BE2C (cell line): ENCODE measurements around the gene CRYBB3. TPM values are rescaled to one million over a fixed set of nuclear protein-coding genes. Genes with fewer than 3 reads are reported as not detected.
A peak's percentile ranks its signal among the peaks of the same experiment; 100 is the strongest.

Source experiments
- DNase-seq: peaks from one replicate; pipeline ENCODE4 v3.0.0-alpha.2; 2020
- H3K27me3 ChIP-seq: fragments of 250-450 bp; sonication (Bioruptor Pico); 2 replicates; pipeline ENCODE4 v1.5.1; 2020; ENCODE audit warnings: mild to moderate bottlenecking
- H3K36me3 ChIP-seq: fragments of 250-450 bp; sonication (Bioruptor Pico); 2 replicates; pipeline ENCODE4 v1.5.1; 2020; ENCODE audit warnings: mild to moderate bottlenecking
- H3K4me1 ChIP-seq: fragments of 250-450 bp; sonication (Bioruptor Pico); 2 replicates; pipeline ENCODE4 v1.5.1; 2020
- H3K4me3 ChIP-seq: 2 replicates; pipeline ENCODE4 v1.5.1; 2011; ENCODE audit warnings: low read depth, low read length
- H3K9me3 ChIP-seq: fragments of 250-450 bp; sonication (Bioruptor Pico); 2 replicates; pipeline ENCODE4 v1.5.1; 2020
- CTCF ChIP-seq: IDR thresholded peaks from 2 replicates; pipeline ENCODE4 v1.5.1; 2012; ENCODE audit warnings: mild to moderate bottlenecking, low read depth, low read length
- polyA plus RNA-seq: library from polyadenylated mRNA; unstranded; fragments of >200 nt; gene quantifications from one replicate; pipeline ENCODE4 v1.2.1, GENCODE V29; 2012; ENCODE audit warnings: low read depth, missing spikeins; ENCODE audit not compliant: insufficient read length, insufficient read depth

The CRYBB3 gene
- not detected for polyA plus RNA-seq

DNA sequence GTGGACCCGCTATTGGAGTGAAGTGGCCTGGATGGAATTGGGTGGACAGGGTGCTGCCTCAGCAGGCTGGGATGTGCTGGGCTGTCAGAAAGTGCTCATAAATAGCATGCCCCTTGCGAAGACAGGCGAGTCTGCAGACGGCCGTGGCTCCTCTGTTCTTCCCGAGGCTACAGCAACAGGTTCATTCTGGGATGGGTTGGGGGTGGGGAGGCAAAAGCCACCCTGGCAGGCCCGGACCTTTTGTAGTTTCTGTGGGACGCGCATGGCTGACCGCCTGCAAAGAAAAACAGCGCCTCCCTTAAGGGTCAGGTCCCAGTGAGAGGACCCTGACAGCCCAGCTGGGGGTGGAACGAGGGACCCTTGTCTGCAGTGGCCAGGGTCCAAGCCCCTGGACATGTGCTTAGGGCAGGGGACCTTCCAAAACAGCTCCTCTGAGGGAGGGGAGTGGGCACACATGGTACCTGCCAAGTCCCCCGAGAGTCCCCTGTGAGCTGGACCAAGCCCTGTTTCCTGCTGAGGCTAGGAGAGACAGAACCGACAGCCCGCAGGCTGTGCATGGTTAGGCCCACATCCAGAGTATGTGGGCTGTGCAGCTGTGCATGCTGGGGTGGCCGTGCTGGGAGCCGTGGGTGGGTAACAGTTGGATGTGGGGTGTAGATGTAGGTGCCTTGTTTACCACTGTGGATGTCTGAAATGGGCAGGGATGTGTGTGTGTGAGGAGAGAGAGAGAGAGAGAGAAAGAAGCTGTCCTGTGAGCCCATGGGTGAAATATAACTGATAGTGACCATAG, at the start of gene CRYBB3:
CRYBB3 (plus strand) TSS at position 128 of the 790 bp plus-strand sequence. CDS start 1,539 bp downstream, outside the sequence.
- Histone ChIP-seq H3K4me3 (no peak within 1 kb of the TSS), H3K36me3 (no peaks in the 10 kb centered on the region), H3K27me3 (no peaks in the 10 kb centered on the region), H3K4me1 (no peaks in the 10 kb centered on the region), H3K9me3 (no peaks in the 10 kb centered on the region)
- TF ChIP-seq CTCF, result no peak
- no peak for DNase-seq

- peak; percentile 52 for DNase-seq
- Histone ChIP-seq H3K4me1 (no peaks in the 10 kb centered on the region), H3K9me3 (no peaks in the 10 kb centered on the region), H3K36me3 (no peaks in the 10 kb centered on the region), H3K4me3 (no peak overlapping the region), H3K27me3 (no peaks in the 10 kb centered on the region)
- TF ChIP-seq CTCF, result no peak
Measured at GRCh38 chr22:25153961-25154666, 45.5 kb upstream of the CRYBB3 start.

GRCh38 chr22:25154667-25154999, 45.0 kb upstream of the CRYBB3 start:
- no peak for TF ChIP-seq CTCF
- no peaks in the 10 kb centered on the region for H3K36me3 ChIP-seq
- H3K4me3 ChIP-seq, result no peak overlapping the region
- H3K9me3 ChIP-seq, result no peaks in the 10 kb centered on the region
- H3K4me1 ChIP-seq, result no peaks in the 10 kb centered on the region
- H3K27me3 ChIP-seq, result no peaks in the 10 kb centered on the region
- no peak for DNase-seq

GRCh38 chr22:25156736-25157135, 42.9 kb upstream of the CRYBB3 start:
- H3K4me3 ChIP-seq, result no peak overlapping the region
- DNase-seq, result no peak
- TF ChIP-seq CTCF, result no peak
- no peaks in the 10 kb centered on the region for H3K27me3 ChIP-seq
- H3K9me3 ChIP-seq, result no peaks in the 10 kb centered on the region
- no peaks in the 10 kb centered on the region for H3K4me1 ChIP-seq
- no peaks in the 10 kb centered on the region for H3K36me3 ChIP-seq

DNA sequence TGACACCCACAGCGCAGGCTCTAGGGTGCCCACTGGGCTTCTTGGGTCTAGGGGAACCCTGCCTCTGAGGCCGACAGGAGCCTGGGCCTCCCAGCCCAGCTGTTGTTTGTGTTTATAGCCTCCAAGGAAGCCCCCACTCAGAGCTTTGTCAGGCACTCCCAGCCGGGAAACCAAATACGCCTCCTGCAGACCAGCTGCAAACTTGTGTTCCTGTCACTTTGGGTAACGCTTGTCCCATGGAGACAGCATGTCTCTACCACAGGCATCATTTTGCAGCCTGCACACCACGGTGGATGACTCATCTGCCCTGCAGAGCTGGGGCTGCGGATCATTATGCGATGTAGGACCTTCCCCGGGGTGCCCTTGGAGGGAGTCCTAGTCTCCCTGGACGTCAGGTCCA, 40.6 kb upstream of the CRYBB3 start:
- DNase-seq, result peak; percentile 39

More for the DNA sequence above, 40.6 kb upstream of the CRYBB3 start:
- H3K4me1 ChIP-seq, result no peaks in the 10 kb centered on the region
- no peak overlapping the region for H3K4me3 ChIP-seq
- H3K36me3 ChIP-seq, result no peaks in the 10 kb centered on the region
- TF ChIP-seq CTCF, result no peak
- no peaks in the 10 kb centered on the region for H3K27me3 ChIP-seq
- no peaks in the 10 kb centered on the region for H3K9me3 ChIP-seq
